C4-2B (cell line): ENCODE data around the gene FAM124A.
"Not testable (repeated sequence)": the region's sequence is repeated elsewhere in the genome, so short reads cannot be mapped to it uniquely, and the experiment has no call there.

Experiments used
- CTCF ChIP-seq: fragments of 450-650 bp; conservative IDR thresholded peaks from 2 replicates; pipeline ENCODE4 v1.5.1; 2017; ENCODE audit warnings: mild to moderate bottlenecking
- ZFX ChIP-seq: fragments of 450-650 bp; IDR thresholded peaks from 2 replicates; pipeline ENCODE4 v1.6.1; 2017

GRCh38 chr13:51288254-51288653, 66.1 kb downstream of the FAM124A start:
- not testable (repeated sequence) for TF ChIP-seq CTCF, ZFX
